Peyer's patch (tissue), 4 donors: Measurements from ENCODE around the gene SYTL5.

ENCODE experiments used
- CTCF ChIP-seq, 6 experiments: fragments of 450-650 bp in 4 of 6; fragments of 200-600 bp in 2 of 6; sonication (generic) in 1 of 6; IDR thresholded peaks; one replicate each; pipeline ENCODE4 v1.5.1; 2017 to 2019; ENCODE audit warnings: antibody characterized with exemption in 6 of 6, mild to moderate bottlenecking in 3 of 6, moderate library complexity in 1 of 6
- POLR2A ChIP-seq, 2 donors: fragments of 450-650 bp; IDR thresholded peaks; one replicate each; pipeline ENCODE4 v1.5.1; 2017; ENCODE audit warnings: antibody characterized with exemption in 2 of 2, mild to moderate bottlenecking in 2 of 2, moderate library complexity in 2 of 2

GRCh38 chrX:37958525-37959211 lies 47.7 kb upstream of the SYTL5 start:
- TF ChIP-seq CTCF (IDR thresholded peaks at IDR 0.05): no peak
- no peak for TF ChIP-seq POLR2A (IDR thresholded peaks at IDR 0.05)
